ENCODE measurements around the gene GFER. TPM values are rescaled to one million over a fixed set of nuclear protein-coding genes. Genes with fewer than 3 reads are reported as not detected.

The GFER gene
- total and polyA plus RNA-seq, 9 of the 15 experiments (the other 6 are each of a cell fraction or from before 2014, with no cell fraction given): 4.3 to 53.7 (median 19.8) TPM

DNA sequence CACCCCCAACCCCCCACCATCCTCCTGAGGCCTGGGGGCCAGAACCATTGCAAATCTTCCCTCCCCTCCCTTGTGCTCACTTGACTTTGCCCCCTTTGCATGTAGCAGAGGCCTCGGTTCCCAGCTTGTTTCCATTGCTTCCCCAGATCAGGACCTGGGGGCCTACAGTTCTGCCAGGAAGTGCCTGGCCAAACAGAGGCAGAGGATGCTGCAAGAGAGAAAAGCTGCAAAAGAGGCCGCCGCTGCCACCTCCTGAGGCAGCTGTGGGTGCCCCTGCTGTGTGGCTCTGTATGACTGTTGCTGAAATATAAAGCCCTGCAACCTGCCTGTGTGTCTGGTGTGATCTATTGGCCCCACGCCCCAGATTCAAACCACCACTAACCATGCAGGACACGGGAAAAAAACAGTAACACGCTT, 22.3 kb upstream of the GFER start:
- ChIA-PET POLR2A (interaction anchor here (0.6 to 3.0 kb wide), 7 partner anchors 9 to 1586 kb away, joined by 3 to 13 read pairs (median 3); partner anchors contain the start of genes EME2, MRPS34 and TBL3), CTCF (ENCODE audit: low intra/inter-chr PET ratio) (no interaction called here)
- peaks cover 8 to 56% of the 10 kb centered on the region in 2 experiments; a peak in 4 of 5 replicates for H3K4me1 ChIP-seq (replicated peaks in 1 of 2; ENCODE audit: control insufficient read depth in 2 of 2, insufficient read depth in 2 of 2, low read length in 2 of 2)
- H3K36me3 ChIP-seq (ENCODE audit: control insufficient read depth, insufficient read depth, low read length): peaks cover 38% of the 10 kb centered on the region
- peaks cover 35% of the 10 kb centered on the region for H4K20me1 ChIP-seq (replicated peaks; ENCODE audit: control insufficient read depth, insufficient read depth, low read length)
- in situ Hi-C loops (cut with MboI) (no loop called here), intact Hi-C loops (cut with micrococcal nuclease) (no loop called here)
- 16% methylated on average over 5 of the region's 6 CpGs for WGBS (ENCODE audit: insufficient coverage, low coverage, missing lambda C conversion rate)
- BruUV-seq (replicated peaks): no TSS peak
- H3K4me3 ChIP-seq: peak overlapping the region; percentile 89; the same call in 1 of the 2 replicates
- no peak; the same call in 2 of the 3 replicates for ATAC-seq
- H3K9me3 ChIP-seq (replicated peaks; ENCODE audit: control insufficient read depth, insufficient read depth, low read depth, low read length): no peaks in the 10 kb centered on the region
- DNase-seq (ENCODE audit: extremely low read depth in 1 of 4, low spot score in 3 of 4): peak in 2 of 4 experiments; percentile 24 to 66
- no peaks in the 10 kb centered on the region for H3K27me3 ChIP-seq (ENCODE audit: control insufficient read depth in 2 of 2, insufficient read depth in 2 of 2, low read length in 2 of 2)
- FAIRE-seq: no peak
- H3K9me1 ChIP-seq (ENCODE audit: control insufficient read depth, insufficient read depth, low read length): no peaks in the 10 kb centered on the region
- peak overlapping the region; percentile 27; the same call in 1 of the 3 replicates for H3K27ac ChIP-seq (ENCODE audit: extremely low read depth, low read depth, low read length)
- H3K79me2 ChIP-seq (ENCODE audit: control insufficient read depth, insufficient read depth, low read length): peaks cover 73% of the 10 kb centered on the region
- H3K9ac ChIP-seq (ENCODE audit: insufficient read depth in 1 of 2, low read depth in 2 of 2, low read length in 2 of 2): peak overlapping the region; percentile 32 to 93; a peak in 3 of 4 replicates
- H2AFZ ChIP-seq (ENCODE audit: low read depth, low read length): no peak overlapping the region
- H3K4me2 ChIP-seq (ENCODE audit: insufficient read depth, low read length): peak overlapping the region; percentile 100
- TF ChIP-seq CBX5 (IDR thresholded peaks at IDR 0.05; ENCODE audit: borderline replicate concordance, low read depth) (no peak), U2AF2 (optimal IDR thresholded peaks at IDR 0.05; ENCODE audit: low read depth, low read length) (no peak), CHD2 (IDR thresholded peaks at IDR 0.05; ENCODE audit: low read depth, low read length) (no peak), FIP1L1 (IDR thresholded peaks at IDR 0.05; ENCODE audit: low read depth, low read length, poor library complexity, severe bottlenecking) (no peak), ZNF431 (CRISPR knock-in tag; IDR thresholded peaks at IDR 0.05) (no peak), ZNF695 (CRISPR knock-in tag; IDR thresholded peaks at IDR 0.05) (no peak), MBD2 (IDR thresholded peaks at IDR 0.05; ENCODE audit: borderline replicate concordance, low read depth) (peak; percentile 18; the same call in 1 of the 2 replicates), HEY1 (CRISPR knock-in tag; IDR thresholded peaks at IDR 0.05; ENCODE audit: borderline replicate concordance) (no peak), NUFIP1 (IDR thresholded peaks at IDR 0.05; ENCODE audit: partially characterized antibody) (no peak), ZFP1 (CRISPR knock-in tag; IDR thresholded peaks at IDR 0.05) (no peak), ZBED1 (IDR thresholded peaks at IDR 0.05) (0 out of 2 replicates have a peak, but pooled peaks have one; percentile 10), MYBL2 (IDR thresholded peaks at IDR 0.05; ENCODE audit: low read depth) (no peak), MYBL2 (CRISPR knock-in tag; IDR thresholded peaks at IDR 0.05; ENCODE audit: borderline replicate concordance) (no peak), TRIM28 (IDR thresholded peaks at IDR 0.05) (no peak), MED1 (CRISPR knock-in tag; IDR thresholded peaks at IDR 0.05; ENCODE audit: borderline replicate concordance) (peak; percentile 54; the same call in 1 of the 2 replicates)
- TF ChIP-seq, protein P1, sequence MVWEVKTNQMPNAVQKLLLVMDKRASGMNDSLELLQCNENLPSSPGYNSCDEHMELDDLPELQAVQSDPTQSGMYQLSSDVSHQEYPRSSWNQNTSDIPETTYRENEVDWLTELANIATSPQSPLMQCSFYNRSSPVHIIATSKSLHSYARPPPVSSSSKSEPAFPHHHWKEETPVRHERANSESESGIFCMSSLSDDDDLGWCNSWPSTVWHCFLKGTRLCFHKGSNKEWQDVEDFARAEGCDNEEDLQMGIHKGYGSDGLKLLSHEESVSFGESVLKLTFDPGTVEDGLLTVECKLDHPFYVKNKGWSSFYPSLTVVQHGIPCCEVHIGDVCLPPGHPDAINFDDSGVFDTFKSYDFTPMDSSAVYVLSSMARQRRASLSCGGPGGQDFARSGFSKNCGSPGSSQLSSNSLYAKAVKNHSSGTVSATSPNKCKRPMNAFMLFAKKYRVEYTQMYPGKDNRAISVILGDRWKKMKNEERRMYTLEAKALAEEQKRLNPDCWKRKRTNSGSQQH (CRISPR knock-in tag; IDR thresholded peaks at IDR 0.05): no peak
- TF ChIP-seq, protein P2, sequence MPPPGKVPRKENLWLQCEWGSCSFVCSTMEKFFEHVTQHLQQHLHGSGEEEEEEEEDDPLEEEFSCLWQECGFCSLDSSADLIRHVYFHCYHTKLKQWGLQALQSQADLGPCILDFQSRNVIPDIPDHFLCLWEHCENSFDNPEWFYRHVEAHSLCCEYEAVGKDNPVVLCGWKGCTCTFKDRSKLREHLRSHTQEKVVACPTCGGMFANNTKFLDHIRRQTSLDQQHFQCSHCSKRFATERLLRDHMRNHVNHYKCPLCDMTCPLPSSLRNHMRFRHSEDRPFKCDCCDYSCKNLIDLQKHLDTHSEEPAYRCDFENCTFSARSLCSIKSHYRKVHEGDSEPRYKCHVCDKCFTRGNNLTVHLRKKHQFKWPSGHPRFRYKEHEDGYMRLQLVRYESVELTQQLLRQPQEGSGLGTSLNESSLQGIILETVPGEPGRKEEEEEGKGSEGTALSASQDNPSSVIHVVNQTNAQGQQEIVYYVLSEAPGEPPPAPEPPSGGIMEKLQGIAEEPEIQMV (tag; conservative IDR thresholded peaks at IDR 0.05; ENCODE audit: low read depth): no peak
- TF ChIP-seq, protein P3, sequence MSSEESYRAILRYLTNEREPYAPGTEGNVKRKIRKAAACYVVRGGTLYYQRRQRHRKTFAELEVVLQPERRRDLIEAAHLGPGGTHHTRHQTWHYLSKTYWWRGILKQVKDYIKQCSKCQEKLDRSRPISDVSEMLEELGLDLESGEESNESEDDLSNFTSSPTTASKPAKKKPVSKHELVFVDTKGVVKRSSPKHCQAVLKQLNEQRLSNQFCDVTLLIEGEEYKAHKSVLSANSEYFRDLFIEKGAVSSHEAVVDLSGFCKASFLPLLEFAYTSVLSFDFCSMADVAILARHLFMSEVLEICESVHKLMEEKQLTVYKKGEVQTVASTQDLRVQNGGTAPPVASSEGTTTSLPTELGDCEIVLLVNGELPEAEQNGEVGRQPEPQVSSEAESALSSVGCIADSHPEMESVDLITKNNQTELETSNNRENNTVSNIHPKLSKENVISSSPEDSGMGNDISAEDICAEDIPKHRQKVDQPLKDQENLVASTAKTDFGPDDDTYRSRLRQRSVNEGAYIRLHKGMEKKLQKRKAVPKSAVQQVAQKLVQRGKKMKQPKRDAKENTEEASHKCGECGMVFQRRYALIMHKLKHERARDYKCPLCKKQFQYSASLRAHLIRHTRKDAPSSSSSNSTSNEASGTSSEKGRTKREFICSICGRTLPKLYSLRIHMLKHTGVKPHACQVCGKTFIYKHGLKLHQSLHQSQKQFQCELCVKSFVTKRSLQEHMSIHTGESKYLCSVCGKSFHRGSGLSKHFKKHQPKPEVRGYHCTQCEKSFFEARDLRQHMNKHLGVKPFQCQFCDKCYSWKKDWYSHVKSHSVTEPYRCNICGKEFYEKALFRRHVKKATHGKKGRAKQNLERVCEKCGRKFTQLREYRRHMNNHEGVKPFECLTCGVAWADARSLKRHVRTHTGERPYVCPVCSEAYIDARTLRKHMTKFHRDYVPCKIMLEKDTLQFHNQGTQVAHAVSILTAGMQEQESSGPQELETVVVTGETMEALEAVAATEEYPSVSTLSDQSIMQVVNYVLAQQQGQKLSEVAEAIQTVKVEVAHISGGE (CRISPR knock-in tag; IDR thresholded peaks at IDR 0.05): no peak
